Adipocyte (in vitro differentiated cells): Measurements from ENCODE around the gene CYP3A4.

Source experiments
- DNase-seq: peaks from one replicate; pipeline ENCODE4 v3.0.0-alpha.2; 2015; ENCODE audit warnings: low read depth
- H3K27me3 ChIP-seq: replicated peaks from 2 replicates; pipeline ENCODE4 v1.7.0; 2013; ENCODE audit warnings: mild to moderate bottlenecking, low read length, moderate library complexity; ENCODE audit not compliant: control insufficient read depth, insufficient read depth
- H3K36me3 ChIP-seq: 2 replicates; pipeline ENCODE4 v1.7.0; 2013; ENCODE audit warnings: low read length, mild to moderate bottlenecking, moderate library complexity; ENCODE audit not compliant: control insufficient read depth, insufficient read depth, severe bottlenecking
- H3K4me1 ChIP-seq: 2 replicates; pipeline ENCODE4 v1.7.0; 2013; ENCODE audit warnings: mild to moderate bottlenecking, low read length, moderate library complexity; ENCODE audit not compliant: control insufficient read depth, insufficient read depth
- H3K4me3 ChIP-seq: 2 replicates; pipeline ENCODE4 v1.7.0; 2013; ENCODE audit warnings: mild to moderate bottlenecking, low read length, moderate library complexity
- H3K9ac ChIP-seq: 2 replicates; pipeline ENCODE4 v1.7.0; 2013; ENCODE audit warnings: mild to moderate bottlenecking, low read length, moderate library complexity
- H3K9me3 ChIP-seq: 2 replicates; pipeline ENCODE4 v1.7.0; 2013; ENCODE audit warnings: mild to moderate bottlenecking, low read length, moderate library complexity; ENCODE audit not compliant: control insufficient read depth

The CYP3A4 gene

GRCh38 chr7:99784007-99784406 is at the start of gene CYP3A4:
CYP3A4 (minus strand) TSS chr7:99784184; CDS start chr7:99784081, 103 bp downstream.
- H3K36me3 ChIP-seq = no peaks in the 10 kb centered on the region
- no peaks in the 10 kb centered on the region for H3K4me1 ChIP-seq
- peaks cover 3% of the 10 kb centered on the region for H3K9me3 ChIP-seq
- no peak for DNase-seq
- H3K9ac ChIP-seq = no peak within 1 kb of the TSS
- peaks cover 27% of the 10 kb centered on the region for H3K27me3 ChIP-seq
- no peak within 1 kb of the TSS for H3K4me3 ChIP-seq

GRCh38 chr7:99833289-99833877 is 49.4 kb upstream of the CYP3A4 start:
- no peaks in the 10 kb centered on the region for H3K9me3 ChIP-seq
- H3K4me3 ChIP-seq = no peak overlapping the region
- no peaks in the 10 kb centered on the region for H3K36me3 ChIP-seq
- H3K27me3 ChIP-seq = peaks cover 15% of the 10 kb centered on the region
- DNase-seq = no peak
- peaks cover 18% of the 10 kb centered on the region for H3K4me1 ChIP-seq
- H3K9ac ChIP-seq = no peak overlapping the region

GRCh38 chr7:99831595-99831994 is 47.6 kb upstream of the CYP3A4 start:
- Histone ChIP-seq H3K9ac (no peak overlapping the region), H3K4me1 (peaks cover 18% of the 10 kb centered on the region), H3K4me3 (no peak overlapping the region), H3K27me3 (peaks cover 15% of the 10 kb centered on the region), H3K9me3 (no peaks in the 10 kb centered on the region), H3K36me3 (no peaks in the 10 kb centered on the region)
- DNase-seq = no peak

- H3K9ac ChIP-seq = peak overlapping the region; percentile 63
- peaks cover 22% of the 10 kb centered on the region for H3K27me3 ChIP-seq
- no peak overlapping the region for H3K4me3 ChIP-seq
- H3K36me3 ChIP-seq = no peaks in the 10 kb centered on the region
- H3K9me3 ChIP-seq = no peaks in the 10 kb centered on the region
- DNase-seq = no peak
- H3K4me1 ChIP-seq = peaks cover 18% of the 10 kb centered on the region
Measured at GRCh38 chr7:99829524-99830160, 45.7 kb upstream of the CYP3A4 start.

GRCh38 chr7:99828811-99829210 is 44.8 kb upstream of the CYP3A4 start:
- H3K9ac ChIP-seq = peak overlapping the region; percentile 63
- H3K27me3 ChIP-seq = peaks cover 29% of the 10 kb centered on the region
- DNase-seq = no peak
- no peaks in the 10 kb centered on the region for H3K9me3 ChIP-seq
- no peaks in the 10 kb centered on the region for H3K36me3 ChIP-seq
- peaks cover 15% of the 10 kb centered on the region for H3K4me1 ChIP-seq
- H3K4me3 ChIP-seq = no peak overlapping the region

GRCh38 chr7:99827040-99827778 is 43.2 kb upstream of the CYP3A4 start:
- H3K36me3 ChIP-seq = no peaks in the 10 kb centered on the region
- peaks cover 24% of the 10 kb centered on the region for H3K27me3 ChIP-seq
- H3K9ac ChIP-seq = no peak overlapping the region
- H3K4me3 ChIP-seq = no peak overlapping the region
- no peaks in the 10 kb centered on the region for H3K9me3 ChIP-seq
- DNase-seq = no peak
- peaks cover 15% of the 10 kb centered on the region for H3K4me1 ChIP-seq

GRCh38 chr7:99825873-99826272 is 41.9 kb upstream of the CYP3A4 start:
- Histone ChIP-seq H3K9me3 (no peaks in the 10 kb centered on the region), H3K9ac (no peak overlapping the region), H3K36me3 (no peaks in the 10 kb centered on the region), H3K27me3 (peaks cover 37% of the 10 kb centered on the region), H3K4me1 (peaks cover 15% of the 10 kb centered on the region), H3K4me3 (no peak overlapping the region)
- no peak for DNase-seq

- H3K36me3 ChIP-seq = no peaks in the 10 kb centered on the region
- peaks cover 15% of the 10 kb centered on the region for H3K4me1 ChIP-seq
- no peak for DNase-seq
- no peak overlapping the region for H3K4me3 ChIP-seq
- no peaks in the 10 kb centered on the region for H3K9me3 ChIP-seq
- H3K27me3 ChIP-seq = peaks cover 41% of the 10 kb centered on the region
- H3K9ac ChIP-seq = no peak overlapping the region
Measured at GRCh38 chr7:99825452-99825851, 41.5 kb upstream of the CYP3A4 start.

- no peak for DNase-seq
- no peak overlapping the region for H3K4me3 ChIP-seq
- H3K9ac ChIP-seq = no peak overlapping the region
- peaks cover 6% of the 10 kb centered on the region for H3K4me1 ChIP-seq
- no peaks in the 10 kb centered on the region for H3K9me3 ChIP-seq
- H3K27me3 ChIP-seq = peaks cover 44% of the 10 kb centered on the region
- no peaks in the 10 kb centered on the region for H3K36me3 ChIP-seq
Measured at GRCh38 chr7:99824091-99824490, 40.1 kb upstream of the CYP3A4 start.

- H3K4me1 ChIP-seq = peaks cover 7% of the 10 kb centered on the region
- no peak for DNase-seq
- no peaks in the 10 kb centered on the region for H3K9me3 ChIP-seq
- no peaks in the 10 kb centered on the region for H3K36me3 ChIP-seq
- peaks cover 44% of the 10 kb centered on the region for H3K27me3 ChIP-seq
- no peak overlapping the region for H3K9ac ChIP-seq
- no peak overlapping the region for H3K4me3 ChIP-seq
Measured at GRCh38 chr7:99822731-99823718, 39.0 kb upstream of the CYP3A4 start.
